CD4-positive, alpha-beta T cell treated with Interleukin-15 for 4 hours (primary cell): ENCODE results near the gene DBH.
A peak's percentile ranks its signal among the peaks of the same experiment; 100 is the strongest.

ENCODE experiments used
- DNase-seq: peaks from one replicate; pipeline ENCODE4 v3.0.0-alpha.2; 2020; ENCODE audit warnings: low spot score

DBH gene

GRCh38 chr9:133635533-133636531 is at the start of gene DBH:
DBH (plus strand) TSS chr9:133636363; CDS start chr9:133636372, 9 bp downstream.
- no peak for DNase-seq

- no peak for DNase-seq
Measured at GRCh38 chr9:133587051-133587450, 49.1 kb upstream of the DBH start.

- no peak for DNase-seq
Measured at GRCh38 chr9:133587466-133587865, 48.7 kb upstream of the DBH start.

GRCh38 chr9:133589454-133590227 is 46.5 kb upstream of the DBH start:
- DNase-seq, result peak; percentile 27

GRCh38 chr9:133590231-133590855 is 45.8 kb upstream of the DBH start:
- DNase-seq, result no peak

GRCh38 chr9:133591116-133591910 is 44.9 kb upstream of the DBH start:
- DNase-seq, result no peak

- DNase-seq, result no peak
Measured at GRCh38 chr9:133591985-133592384, 44.2 kb upstream of the DBH start.

- DNase-seq, result no peak
Measured at GRCh38 chr9:133592731-133593409, 43.3 kb upstream of the DBH start.

- no peak for DNase-seq
Measured at GRCh38 chr9:133593587-133594253, 42.4 kb upstream of the DBH start.

- no peak for DNase-seq
Measured at GRCh38 chr9:133594310-133594709, 41.9 kb upstream of the DBH start.

GRCh38 chr9:133595910-133596309 is 40.3 kb upstream of the DBH start:
- DNase-seq, result no peak

GRCh38 chr9:133597316-133597957 is 38.7 kb upstream of the DBH start:
- DNase-seq, result no peak

GRCh38 chr9:133598978-133599377 is 37.2 kb upstream of the DBH start:
- DNase-seq, result no peak

- no peak for DNase-seq
Measured at GRCh38 chr9:133599470-133600173, 36.5 kb upstream of the DBH start.

GRCh38 chr9:133600739-133601138 is 35.4 kb upstream of the DBH start:
- no peak for DNase-seq

- no peak for DNase-seq
Measured at GRCh38 chr9:133601746-133602145, 34.4 kb upstream of the DBH start.

- no peak for DNase-seq
Measured at GRCh38 chr9:133602277-133602676, 33.9 kb upstream of the DBH start.

- DNase-seq, result no peak
Measured at GRCh38 chr9:133603135-133603927, 32.8 kb upstream of the DBH start.
